Neuronal stem cell (in vitro differentiated cells): Measurements from ENCODE around the gene ZNF132.

Experiments
- DNase-seq: peaks from one replicate; pipeline ENCODE4 v3.0.0-alpha.2; 2013; ENCODE audit warnings: low spot score
- H2AFZ ChIP-seq: one replicate; pipeline ENCODE4 v1.6.1; 2013; ENCODE audit warnings: mild to moderate bottlenecking, low read length, inconsistent platforms
- H2AK5ac ChIP-seq: 2 replicates; pipeline ENCODE4 v1.6.1; 2013; ENCODE audit warnings: low read depth, mild to moderate bottlenecking, inconsistent platforms, low read length, moderate library complexity, mixed read lengths
- H2BK120ac ChIP-seq: 2 replicates; pipeline ENCODE4 v1.6.1; 2013; ENCODE audit warnings: low read depth, mild to moderate bottlenecking, inconsistent platforms, low read length, moderate library complexity, mixed read lengths
- H2BK12ac ChIP-seq: one replicate; pipeline ENCODE4 v1.6.1; 2013; ENCODE audit warnings: low read length, inconsistent platforms
- H2BK15ac ChIP-seq: 2 replicates; pipeline ENCODE4 v1.6.1; 2013; ENCODE audit warnings: mild to moderate bottlenecking, low read length, inconsistent platforms, mixed read lengths
- H2BK5ac ChIP-seq: one replicate; pipeline ENCODE4 v1.6.1; 2013; ENCODE audit warnings: inconsistent platforms, mild to moderate bottlenecking, low read length, moderate library complexity
- H3K14ac ChIP-seq: one replicate; pipeline ENCODE4 v1.6.1; 2013; ENCODE audit warnings: low read length, inconsistent platforms
- H3K18ac ChIP-seq: 2 replicates; pipeline ENCODE4 v1.6.1; 2013; ENCODE audit warnings: low read length, inconsistent platforms
- H3K23ac ChIP-seq: 2 replicates; pipeline ENCODE4 v1.6.1; 2013; ENCODE audit warnings: low read depth, mild to moderate bottlenecking, mixed read lengths, low read length, inconsistent platforms; ENCODE audit not compliant: poor library complexity
- H3K27ac ChIP-seq: replicated peaks from 3 replicates; pipeline ENCODE4 v1.5.1; 2013; ENCODE audit warnings: low read length, inconsistent platforms
- H3K27me3 ChIP-seq, 3 experiments: 2 replicates each; pipeline ENCODE4 v1.6.1; 2013; ENCODE audit warnings: low read length in 3 of 3, mild to moderate bottlenecking in 2 of 3, inconsistent platforms in 1 of 3, low read depth in 1 of 3, mixed read lengths in 1 of 3, moderate library complexity in 1 of 3; ENCODE audit not compliant: control insufficient read depth in 3 of 3, insufficient read depth in 3 of 3
- H3K36me3 ChIP-seq, 2 donors: replicated peaks in 1 of 2; 2 replicates each; pipeline ENCODE4 v1.6.1; 2013; ENCODE audit warnings: low read length in 2 of 2; ENCODE audit not compliant: control insufficient read depth in 2 of 2, insufficient read depth in 2 of 2
- H3K4ac ChIP-seq: 2 replicates; pipeline ENCODE4 v1.6.1; 2013; ENCODE audit warnings: inconsistent platforms, mild to moderate bottlenecking, low read length, moderate library complexity
- H3K4me1 ChIP-seq, 2 donors: 1 replicate in 1 of 2; 2 replicates in 1 of 2; pipeline ENCODE4 v1.6.1; 2013; ENCODE audit warnings: low read length in 2 of 2, low read depth in 1 of 2; ENCODE audit not compliant: control insufficient read depth in 2 of 2, insufficient read depth in 1 of 2
- H3K4me2 ChIP-seq: one replicate; pipeline ENCODE4 v1.6.1; 2013; ENCODE audit warnings: mild to moderate bottlenecking, low read length, inconsistent platforms; ENCODE audit not compliant: insufficient read depth, poor library complexity, severe bottlenecking
- H3K4me3 ChIP-seq, 2 donors: 2 replicates each; pipeline ENCODE4 v1.5.1; 2013; ENCODE audit warnings: low read length in 2 of 2, mild to moderate bottlenecking in 2 of 2, inconsistent platforms in 1 of 2, moderate library complexity in 1 of 2
- H3K79me1 ChIP-seq: one replicate; pipeline ENCODE4 v1.6.1; 2013; ENCODE audit warnings: low read depth, mild to moderate bottlenecking, inconsistent platforms, low read length, moderate library complexity
- H3K9ac ChIP-seq: one replicate; pipeline ENCODE4 v1.6.1; 2013; ENCODE audit warnings: mild to moderate bottlenecking, low read depth, low read length, inconsistent platforms; ENCODE audit not compliant: poor library complexity
- H3K9me3 ChIP-seq, 2 donors: replicated peaks in 1 of 2; 2 replicates each; pipeline versions ENCODE3 to v1.6.1; 2013; ENCODE audit warnings: low read length in 2 of 2, mild to moderate bottlenecking in 2 of 2, inconsistent platforms in 1 of 2, low read depth in 1 of 2, mixed read lengths in 1 of 2, moderate library complexity in 1 of 2; ENCODE audit not compliant: control insufficient read depth in 2 of 2, insufficient read depth in 1 of 2
- H4K8ac ChIP-seq: one replicate; pipeline ENCODE4 v1.6.1; 2013; ENCODE audit warnings: low read depth, mild to moderate bottlenecking, inconsistent platforms, low read length, moderate library complexity
- H4K91ac ChIP-seq: one replicate; pipeline ENCODE4 v1.6.1; 2013; ENCODE audit warnings: low read length, low read depth, mild to moderate bottlenecking, inconsistent platforms; ENCODE audit not compliant: poor library complexity
- WGBS, 2 donors: extraction: QIAGEN DNeasy Blood & Tissue Kit; methylation state at CpG; one replicate each; pipeline ENCODE4 v1.1.7; 2013; ENCODE audit warnings: missing lambda C conversion rate in 2 of 2, mixed read lengths in 1 of 2; ENCODE audit not compliant: insufficient read length in 2 of 2, insufficient replicate concordance in 1 of 2; ENCODE audit errors: extremely low coverage in 2 of 2; 5-methylcytosine and 5-hydroxymethylcytosine counted together

The ZNF132 gene

GRCh38 chr19:58396691-58397532 lies 43.0 kb downstream of the ZNF132 start:
- peaks cover 24 to 43% of the 10 kb centered on the region in 2 donors for H3K36me3 ChIP-seq
- H3K4ac ChIP-seq = no peak overlapping the region
- peaks cover 9% of the 10 kb centered on the region for H3K79me1 ChIP-seq
- H2BK5ac ChIP-seq = no peak overlapping the region
- no CpG with 5 or more reads among the region's 58 CpGs for WGBS, 2 donors
- no peak overlapping the region for H2AFZ ChIP-seq
- peak overlapping the region; percentile 93 for H3K18ac ChIP-seq
- H2BK120ac ChIP-seq = no peak overlapping the region
- peaks cover 5 to 14% of the 10 kb centered on the region in 2 donors for H3K4me1 ChIP-seq
- H3K4me3 ChIP-seq = no peak overlapping the region
- H3K14ac ChIP-seq = peak overlapping the region; percentile 94
- H3K23ac ChIP-seq = peak overlapping the region; percentile 85
- H2BK12ac ChIP-seq = peak overlapping the region; percentile 4
- no peak overlapping the region for H4K8ac ChIP-seq
- no peak overlapping the region for H3K9ac ChIP-seq
- H2AK5ac ChIP-seq = peak overlapping the region; percentile 96
- H3K4me2 ChIP-seq = peak overlapping the region; percentile 56
- peak overlapping the region; percentile 58 for H2BK15ac ChIP-seq
- H4K91ac ChIP-seq = no peak overlapping the region
- DNase-seq = no peak
- peaks cover under 1 to 1% of the 10 kb centered on the region in 2 donors for H3K9me3 ChIP-seq
- H3K27ac ChIP-seq = no peak overlapping the region
- H3K27me3 ChIP-seq = peaks cover 0 to 22% (median 7%) of the 10 kb centered on the region in 3 experiments

GRCh38 chr19:58395979-58396627 lies 43.9 kb downstream of the ZNF132 start:
- Histone ChIP-seq H3K9me3 (peaks cover 0 to 1% of the 10 kb centered on the region in 2 donors), H3K9ac (peak overlapping the region; percentile 84), H4K91ac (no peak overlapping the region), H3K79me1 (peaks cover 6% of the 10 kb centered on the region), H3K4me2 (peak overlapping the region; percentile 56), H3K27me3 (peaks cover 0 to 22% (median 7%) of the 10 kb centered on the region in 3 experiments), H2BK120ac (peak overlapping the region; percentile 47), H3K23ac (peak overlapping the region; percentile 85), H3K18ac (peak overlapping the region; percentile 98), H4K8ac (peak overlapping the region; percentile 82), H3K4me1 (peaks cover 4 to 14% of the 10 kb centered on the region in 2 donors), H3K14ac (peak overlapping the region; percentile 82), H2AK5ac (peak overlapping the region; percentile 93), H3K36me3 (peaks cover 26 to 51% of the 10 kb centered on the region in 2 donors), H3K27ac (no peak overlapping the region), H2BK12ac (peak overlapping the region; percentile 58), H2BK15ac (peak overlapping the region; percentile 93), H2AFZ (no peak overlapping the region), H3K4me3 (peak overlapping the region in 1 of 2 donors; percentile 68), H3K4ac (peak overlapping the region; percentile 93), H2BK5ac (no peak overlapping the region)
- DNase-seq = no peak
- WGBS, 2 donors = no CpG with 5 or more reads among the region's 75 CpGs

- H2BK12ac ChIP-seq = peak within 1 kb of the TSS; percentile 58
Measured at GRCh38 chr19:58395220-58395978, 44.6 kb downstream of the ZNF132 start, which contains the start of gene RNF225. Gene RNF225, plus strand, starts transcription at chr19:58395656. Its CDS starts 434 bp downstream, at chr19:58396090.

More at GRCh38 chr19:58395220-58395978, 44.6 kb downstream of the ZNF132 start, which contains the start of gene RNF225:
- Histone ChIP-seq H2BK5ac (no peak within 1 kb of the TSS), H2BK120ac (peak within 1 kb of the TSS; percentile 47), H3K4me3 (peak within 1 kb of the TSS in 1 of 2 donors; percentile 68), H3K27me3 (peaks cover 0 to 22% (median 7%) of the 10 kb centered on the region in 3 experiments), H2AK5ac (peak within 1 kb of the TSS; percentile 93), H3K4ac (peak within 1 kb of the TSS; percentile 93), H3K4me2 (peak within 1 kb of the TSS; percentile 56), H3K27ac (no peak within 1 kb of the TSS), H4K8ac (peak within 1 kb of the TSS; percentile 82), H3K18ac (peak within 1 kb of the TSS; percentile 98), H4K91ac (no peak within 1 kb of the TSS), H3K14ac (peak within 1 kb of the TSS; percentile 82), H3K4me1 (peaks cover 3 to 8% of the 10 kb centered on the region in 2 donors), H2AFZ (no peak within 1 kb of the TSS), H2BK15ac (peak within 1 kb of the TSS; percentile 93), H3K23ac (peak within 1 kb of the TSS; percentile 85), H3K36me3 (peaks cover 31 to 58% of the 10 kb centered on the region in 2 donors), H3K9me3 (peaks cover 0 to 1% of the 10 kb centered on the region in 2 donors), H3K79me1 (peaks cover 3% of the 10 kb centered on the region), H3K9ac (peak within 1 kb of the TSS; percentile 84)
- no peak for DNase-seq
- WGBS, 2 donors = no CpG with 5 or more reads among the region's 21 CpGs
